GM12878 (cell line): ENCODE results near the gene SSBP3. TPM values are rescaled to one million over a fixed set of nuclear protein-coding genes. Genes with fewer than 3 reads are reported as not detected.
A peak's percentile ranks its signal among the peaks of the same experiment; 100 is the strongest.

Experiments used
- BACH1 ChIP-seq: fragments of 450-650 bp; IDR thresholded peaks from 2 replicates; pipeline ENCODE4 v1.6.1; 2017; ENCODE audit warnings: mild to moderate bottlenecking, borderline replicate concordance
- CBFB ChIP-seq: IDR thresholded peaks from 2 replicates; pipeline ENCODE4 v1.6.1; 2016; ENCODE audit warnings: antibody characterized with exemption, low read depth
- CHD2 ChIP-seq: IDR thresholded peaks from 2 replicates; pipeline ENCODE4 v1.6.1; 2011; ENCODE audit warnings: low read depth, low read length, improper control_type of control experiment, borderline replicate concordance
- EGR1 ChIP-seq, 2 experiments: IDR thresholded peaks; 1 replicate in 1 of 2; 2 replicates in 1 of 2; pipeline ENCODE4 v1.6.1; 2011 to 2012; ENCODE audit warnings: low read depth in 2 of 2, low read length in 2 of 2, borderline replicate concordance in 1 of 2, mild to moderate bottlenecking in 1 of 2, moderate library complexity in 1 of 2
- FOS ChIP-seq: IDR thresholded peaks from 3 replicates; pipeline ENCODE4 v1.6.1; 2011; ENCODE audit warnings: borderline replicate concordance; ENCODE audit not compliant: insufficient read length; ENCODE audit errors: extremely low read depth
- GATAD2B ChIP-seq: fragments of 450-650 bp; conservative IDR thresholded peaks from 2 replicates; pipeline ENCODE4 v1.6.1; 2017; ENCODE audit warnings: low read depth, mild to moderate bottlenecking, moderate library complexity
- IKZF1 ChIP-seq: fragments of 450-650 bp; conservative IDR thresholded peaks from 2 replicates; pipeline ENCODE4 v1.6.1; 2017; ENCODE audit warnings: antibody characterized with exemption, mild to moderate bottlenecking
- MEF2B ChIP-seq: fragments of 450-650 bp; IDR thresholded peaks from 2 replicates; pipeline ENCODE4 v1.6.1; 2018; ENCODE audit warnings: mild to moderate bottlenecking, moderate library complexity; ENCODE audit not compliant: partially characterized antibody, poor library complexity, severe bottlenecking
- MXI1 ChIP-seq: fragments of 150-350 bp; IDR thresholded peaks from 2 replicates; pipeline ENCODE4 v1.6.1; 2011; ENCODE audit warnings: low read depth, mild to moderate bottlenecking, inconsistent platforms, low read length, improper control_type of control experiment
- POU2F2 ChIP-seq: IDR thresholded peaks from 3 replicates; pipeline ENCODE4 v1.6.1; 2011; ENCODE audit warnings: low read depth, mild to moderate bottlenecking, low read length, borderline replicate concordance
- RB1 ChIP-seq: fragments of 450-650 bp; formaldehyde crosslinking; IDR thresholded peaks from 2 replicates; pipeline ENCODE4 v1.6.1; 2017; ENCODE audit warnings: mild to moderate bottlenecking, borderline replicate concordance
- SMAD5 ChIP-seq: IDR thresholded peaks from 2 replicates; pipeline ENCODE4 v1.6.1; 2016; ENCODE audit warnings: antibody characterized with exemption, low read depth
- SP1 ChIP-seq: IDR thresholded peaks from one replicate; pipeline ENCODE4 v1.6.1; 2011; ENCODE audit warnings: low read depth, low read length
- ZNF24 ChIP-seq: fragments of 450-650 bp; IDR thresholded peaks from 2 replicates; pipeline ENCODE4 v1.6.1; 2017; ENCODE audit warnings: antibody characterized with exemption, mild to moderate bottlenecking
- ZNF622 ChIP-seq: fragments of 450-650 bp; IDR thresholded peaks from 2 replicates; pipeline ENCODE4 v1.6.1; 2017; ENCODE audit warnings: mild to moderate bottlenecking, inconsistent platforms
- polyA plus RNA-seq, 11 experiments: library from polyadenylated mRNA; depleted of rRNA in 4 of 11; unstranded in 6 of 11; stranded (reverse) in 5 of 11; fragments of >200 nt; fragmentation: Nextera tagmentation in 4 of 11; fragmentation: Illumina TruSeq in 1 of 11; extraction: Ambion mirVana in 4 of 11; extraction: Trizol in 1 of 11; gene quantifications; 1 replicate in 1 of 11; 2 replicates in 10 of 11; pipeline versions ENCODE4 v1.2.1 to v1.2.3, GENCODE V29; 2011 to 2016; ENCODE audit warnings: inconsistent platforms in 2 of 11, missing spikeins in 2 of 11, low read depth in 1 of 11
- total RNA-seq, 4 experiments: library from RNA; depleted of rRNA in 3 of 4; stranded (reverse); fragments of >200 nt in 3 of 4; fragmentation: Illumina TruSeq in 1 of 4; extraction: Trizol in 1 of 4; gene quantifications; 2 replicates each; pipeline versions ENCODE4 v1.2.1 to v1.2.3, GENCODE V29; 2013 to 2021
- TF ChIP-seq, protein P1 (sequence below): fragments of 450-650 bp; IDR thresholded peaks from 2 replicates; pipeline ENCODE4 v1.6.1; 2017; ENCODE audit warnings: mild to moderate bottlenecking, moderate library complexity
- TF ChIP-seq, protein P2 (sequence below): fragments of 450-650 bp; IDR thresholded peaks from 2 replicates; pipeline ENCODE4 v1.6.1; 2016; ENCODE audit warnings: mild to moderate bottlenecking
- TF ChIP-seq, protein P3 (sequence below): IDR thresholded peaks from 2 replicates; pipeline ENCODE4 v1.6.1; 2011; ENCODE audit warnings: mild to moderate bottlenecking, low read depth, low read length, moderate library complexity; ENCODE audit not compliant: insufficient replicate concordance
- TF ChIP-seq, protein P4 (sequence below): fragments of 450-650 bp; conservative IDR thresholded peaks from 2 replicates; pipeline ENCODE4 v1.6.1; 2017; ENCODE audit warnings: mild to moderate bottlenecking, moderate library complexity
- TF ChIP-seq, protein P5 (sequence below): fragments of 450-650 bp; IDR thresholded peaks from 2 replicates; pipeline ENCODE4 v1.6.1; 2014; ENCODE audit warnings: mild to moderate bottlenecking

Gene SSBP3
- total and polyA plus RNA-seq, 10 of the 15 experiments (the other 5 are each of a cell fraction or from before 2014, with no cell fraction given), result 4.1 to 51.7 (median 17.1) TPM

DNA sequence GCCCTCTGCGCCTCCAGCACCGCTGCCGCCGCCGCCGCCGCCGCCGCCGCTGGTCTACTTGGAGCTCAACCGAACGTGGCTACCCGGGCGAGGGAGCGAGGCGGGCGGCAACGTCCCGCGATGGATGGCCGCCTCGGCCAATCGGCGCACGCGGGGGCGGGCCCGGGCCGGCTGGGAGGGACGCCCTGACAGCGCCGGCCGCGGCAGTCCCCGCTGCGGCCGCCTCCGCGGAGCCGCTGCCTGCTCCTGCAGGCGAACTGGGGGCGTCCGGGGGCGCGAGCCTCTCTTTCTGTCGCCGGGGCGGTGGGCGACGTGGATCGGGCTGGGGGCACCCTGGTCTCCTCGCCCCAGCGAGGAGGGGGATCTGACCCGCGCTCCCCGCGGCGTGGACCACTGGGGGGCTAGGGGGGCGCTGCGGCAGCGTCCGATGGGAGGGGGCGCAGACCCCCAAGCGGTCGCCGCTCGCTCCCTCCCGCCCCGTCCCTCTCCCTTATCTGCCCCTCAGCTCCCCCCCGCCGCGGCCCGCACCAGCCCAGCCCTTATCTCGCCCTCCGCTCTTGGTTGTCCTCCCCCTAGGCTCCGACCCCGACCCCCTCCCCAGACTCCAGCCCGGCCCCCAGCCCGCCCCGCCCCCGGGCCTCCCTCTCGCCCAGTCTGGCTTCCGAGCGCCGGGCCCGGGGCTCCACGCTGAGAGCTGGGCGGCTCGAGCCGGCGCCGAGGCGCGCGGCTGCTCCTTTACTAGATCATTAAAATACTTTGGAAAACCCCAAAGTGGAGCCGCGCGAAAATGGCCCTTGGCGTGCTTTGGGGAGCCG, at the start of gene SSBP3 (continued):
- TF ChIP-seq POU2F2 (0 out of 3 replicates have a peak, but pooled peaks have one; percentile 12), CBFB (no peak), SP1 (peak; percentile 91), SMAD5 (no peak), FOS (peak; percentile 5), RB1 (peak; percentile 79; the same call in 1 of the 2 replicates), MXI1 (0 out of 2 replicates have a peak, but pooled peaks have one; percentile 20), ZNF622 (peak; percentile 71; the same call in 1 of the 2 replicates), ZNF24 (no peak), MEF2B (peak; percentile 38), CHD2 (peak; percentile 82), EGR1 (IDR thresholded peaks at IDR 0.05; ENCODE audit: borderline replicate concordance in 1 of 2, low read depth in 2 of 2, low read length in 2 of 2) (peak in 1 of 2 experiments; percentile 90; a peak in 2 of 3 replicates), BACH1 (peak; percentile 88), GATAD2B (peak; percentile 97), IKZF1 (peak; percentile 71)
- TF ChIP-seq, protein P1, sequence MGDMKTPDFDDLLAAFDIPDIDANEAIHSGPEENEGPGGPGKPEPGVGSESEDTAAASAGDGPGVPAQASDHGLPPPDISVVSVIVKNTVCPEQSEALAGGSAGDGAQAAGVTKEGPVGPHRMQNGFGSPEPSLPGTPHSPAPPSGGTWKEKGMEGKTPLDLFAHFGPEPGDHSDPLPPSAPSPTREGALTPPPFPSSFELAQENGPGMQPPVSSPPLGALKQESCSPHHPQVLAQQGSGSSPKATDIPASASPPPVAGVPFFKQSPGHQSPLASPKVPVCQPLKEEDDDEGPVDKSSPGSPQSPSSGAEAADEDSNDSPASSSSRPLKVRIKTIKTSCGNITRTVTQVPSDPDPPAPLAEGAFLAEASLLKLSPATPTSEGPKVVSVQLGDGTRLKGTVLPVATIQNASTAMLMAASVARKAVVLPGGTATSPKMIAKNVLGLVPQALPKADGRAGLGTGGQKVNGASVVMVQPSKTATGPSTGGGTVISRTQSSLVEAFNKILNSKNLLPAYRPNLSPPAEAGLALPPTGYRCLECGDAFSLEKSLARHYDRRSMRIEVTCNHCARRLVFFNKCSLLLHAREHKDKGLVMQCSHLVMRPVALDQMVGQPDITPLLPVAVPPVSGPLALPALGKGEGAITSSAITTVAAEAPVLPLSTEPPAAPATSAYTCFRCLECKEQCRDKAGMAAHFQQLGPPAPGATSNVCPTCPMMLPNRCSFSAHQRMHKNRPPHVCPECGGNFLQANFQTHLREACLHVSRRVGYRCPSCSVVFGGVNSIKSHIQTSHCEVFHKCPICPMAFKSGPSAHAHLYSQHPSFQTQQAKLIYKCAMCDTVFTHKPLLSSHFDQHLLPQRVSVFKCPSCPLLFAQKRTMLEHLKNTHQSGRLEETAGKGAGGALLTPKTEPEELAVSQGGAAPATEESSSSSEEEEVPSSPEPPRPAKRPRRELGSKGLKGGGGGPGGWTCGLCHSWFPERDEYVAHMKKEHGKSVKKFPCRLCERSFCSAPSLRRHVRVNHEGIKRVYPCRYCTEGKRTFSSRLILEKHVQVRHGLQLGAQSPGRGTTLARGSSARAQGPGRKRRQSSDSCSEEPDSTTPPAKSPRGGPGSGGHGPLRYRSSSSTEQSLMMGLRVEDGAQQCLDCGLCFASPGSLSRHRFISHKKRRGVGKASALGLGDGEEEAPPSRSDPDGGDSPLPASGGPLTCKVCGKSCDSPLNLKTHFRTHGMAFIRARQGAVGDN, result peak; percentile 61
- TF ChIP-seq, protein P2, sequence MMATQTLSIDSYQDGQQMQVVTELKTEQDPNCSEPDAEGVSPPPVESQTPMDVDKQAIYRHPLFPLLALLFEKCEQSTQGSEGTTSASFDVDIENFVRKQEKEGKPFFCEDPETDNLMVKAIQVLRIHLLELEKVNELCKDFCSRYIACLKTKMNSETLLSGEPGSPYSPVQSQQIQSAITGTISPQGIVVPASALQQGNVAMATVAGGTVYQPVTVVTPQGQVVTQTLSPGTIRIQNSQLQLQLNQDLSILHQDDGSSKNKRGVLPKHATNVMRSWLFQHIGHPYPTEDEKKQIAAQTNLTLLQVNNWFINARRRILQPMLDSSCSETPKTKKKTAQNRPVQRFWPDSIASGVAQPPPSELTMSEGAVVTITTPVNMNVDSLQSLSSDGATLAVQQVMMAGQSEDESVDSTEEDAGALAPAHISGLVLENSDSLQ, result peak; percentile 93
- TF ChIP-seq, protein P3, sequence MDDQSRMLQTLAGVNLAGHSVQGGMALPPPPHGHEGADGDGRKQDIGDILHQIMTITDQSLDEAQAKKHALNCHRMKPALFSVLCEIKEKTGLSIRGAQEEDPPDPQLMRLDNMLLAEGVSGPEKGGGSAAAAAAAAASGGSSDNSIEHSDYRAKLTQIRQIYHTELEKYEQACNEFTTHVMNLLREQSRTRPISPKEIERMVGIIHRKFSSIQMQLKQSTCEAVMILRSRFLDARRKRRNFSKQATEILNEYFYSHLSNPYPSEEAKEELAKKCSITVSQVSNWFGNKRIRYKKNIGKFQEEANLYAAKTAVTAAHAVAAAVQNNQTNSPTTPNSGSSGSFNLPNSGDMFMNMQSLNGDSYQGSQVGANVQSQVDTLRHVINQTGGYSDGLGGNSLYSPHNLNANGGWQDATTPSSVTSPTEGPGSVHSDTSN, result peak; percentile 96
- TF ChIP-seq, protein P4, sequence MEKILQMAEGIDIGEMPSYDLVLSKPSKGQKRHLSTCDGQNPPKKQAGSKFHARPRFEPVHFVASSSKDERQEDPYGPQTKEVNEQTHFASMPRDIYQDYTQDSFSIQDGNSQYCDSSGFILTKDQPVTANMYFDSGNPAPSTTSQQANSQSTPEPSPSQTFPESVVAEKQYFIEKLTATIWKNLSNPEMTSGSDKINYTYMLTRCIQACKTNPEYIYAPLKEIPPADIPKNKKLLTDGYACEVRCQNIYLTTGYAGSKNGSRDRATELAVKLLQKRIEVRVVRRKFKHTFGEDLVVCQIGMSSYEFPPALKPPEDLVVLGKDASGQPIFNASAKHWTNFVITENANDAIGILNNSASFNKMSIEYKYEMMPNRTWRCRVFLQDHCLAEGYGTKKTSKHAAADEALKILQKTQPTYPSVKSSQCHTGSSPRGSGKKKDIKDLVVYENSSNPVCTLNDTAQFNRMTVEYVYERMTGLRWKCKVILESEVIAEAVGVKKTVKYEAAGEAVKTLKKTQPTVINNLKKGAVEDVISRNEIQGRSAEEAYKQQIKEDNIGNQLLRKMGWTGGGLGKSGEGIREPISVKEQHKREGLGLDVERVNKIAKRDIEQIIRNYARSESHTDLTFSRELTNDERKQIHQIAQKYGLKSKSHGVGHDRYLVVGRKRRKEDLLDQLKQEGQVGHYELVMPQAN, result peak; percentile 71
- TF ChIP-seq, protein P5, sequence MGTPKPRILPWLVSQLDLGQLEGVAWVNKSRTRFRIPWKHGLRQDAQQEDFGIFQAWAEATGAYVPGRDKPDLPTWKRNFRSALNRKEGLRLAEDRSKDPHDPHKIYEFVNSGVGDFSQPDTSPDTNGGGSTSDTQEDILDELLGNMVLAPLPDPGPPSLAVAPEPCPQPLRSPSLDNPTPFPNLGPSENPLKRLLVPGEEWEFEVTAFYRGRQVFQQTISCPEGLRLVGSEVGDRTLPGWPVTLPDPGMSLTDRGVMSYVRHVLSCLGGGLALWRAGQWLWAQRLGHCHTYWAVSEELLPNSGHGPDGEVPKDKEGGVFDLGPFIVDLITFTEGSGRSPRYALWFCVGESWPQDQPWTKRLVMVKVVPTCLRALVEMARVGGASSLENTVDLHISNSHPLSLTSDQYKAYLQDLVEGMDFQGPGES, result peak; percentile 74
